K562 (cell line): Measurements from ENCODE around the gene SERPINB5. TPM values are rescaled to one million over a fixed set of nuclear protein-coding genes. Genes with fewer than 3 reads are reported as not detected.

ENCODE experiments used
- ATAC-seq: fragments of 200-7000 bp; cut with Tn5 transposase; 3 replicates; pipeline ENCODE4 v1.9.1; 2020; ENCODE audit warnings: moderate library complexity
- BruUV-seq: library from RNA; stranded (reverse); fragments of 400-500 nt; replicated peaks from 2 replicates; lab custom pipeline; 2021; lab: Mats Ljungman, UMichigan
- CTCF ChIA-PET: fragments of 300-600 bp; formaldehyde crosslinking; extraction: SDS; loops from one replicate; lab custom pipeline; 2021; ENCODE audit warnings: low intra/inter-chr PET ratio; lab: Yijun Ruan, JAX
- POLR2A ChIA-PET: fragments of 300-600, 350-650 bp; sonication (Branson Sonifier 250); formaldehyde crosslinking; extraction: SDS; loops from one replicate; lab custom pipeline; 2021; ENCODE audit warnings: antibody characterized with exemption, inconsistent platforms; lab: Yijun Ruan, JAX
- DNase-seq, 4 experiments: peaks; one replicate each; pipeline versions ENCODE4 v3.0.0 to v3.0.0-alpha.2; 2011 to 2018; ENCODE audit warnings: low spot score in 3 of 4, mixed read lengths in 3 of 4; ENCODE audit errors: extremely low read depth in 1 of 4
- FAIRE-seq: peaks from 2 replicates; lab custom pipeline; 2011; peaks lifted over from hg19 to GRCh38; lab: Jason Lieb, UNC
- H2AFZ ChIP-seq: 2 replicates; pipeline ENCODE4 v1.6.0; 2011; ENCODE audit warnings: low read depth, low read length, control low read depth, inconsistent platforms
- H3K27ac ChIP-seq: fragments of 200-600 bp; 3 replicates; pipeline ENCODE4 v1.8.0; 2011; ENCODE audit warnings: low read depth, mild to moderate bottlenecking, control low read depth, inconsistent platforms, low read length, moderate library complexity, mixed read lengths; ENCODE audit errors: extremely low read depth
- H3K27me3 ChIP-seq, 2 experiments: fragments of 300-600 bp in 1 of 2; 2 replicates in 1 of 2; 3 replicates in 1 of 2; pipeline versions ENCODE4 v1.6.0 to v1.8.0; 2011; ENCODE audit warnings: inconsistent platforms in 2 of 2, low read length in 2 of 2, mild to moderate bottlenecking in 1 of 2, mixed read lengths in 1 of 2, moderate library complexity in 1 of 2; ENCODE audit not compliant: control insufficient read depth in 2 of 2, insufficient read depth in 2 of 2
- H3K36me3 ChIP-seq: fragments of 300-600 bp; 3 replicates; pipeline ENCODE4 v1.8.0; 2011; ENCODE audit warnings: mild to moderate bottlenecking, low read length, inconsistent platforms; ENCODE audit not compliant: control insufficient read depth, insufficient read depth
- H3K4me1 ChIP-seq, 2 experiments: fragments of 200-600 bp in 1 of 2; replicated peaks in 1 of 2; 2 replicates in 1 of 2; 3 replicates in 1 of 2; pipeline versions ENCODE4 v1.5.1 to v1.8.0; 2011; ENCODE audit warnings: inconsistent platforms in 2 of 2, low read length in 2 of 2, mild to moderate bottlenecking in 1 of 2, mixed read lengths in 1 of 2, moderate library complexity in 1 of 2; ENCODE audit not compliant: control insufficient read depth in 2 of 2, insufficient read depth in 2 of 2
- H3K4me2 ChIP-seq: 2 replicates; pipeline ENCODE4 v1.6.1; 2011; ENCODE audit warnings: low read length, control low read depth, inconsistent platforms, mixed read lengths; ENCODE audit not compliant: insufficient read depth
- H3K4me3 ChIP-seq: fragments of 200-600 bp; sonication (generic), shearing (Covaris generic); 2 replicates; pipeline ENCODE4 v1.5.1; 2016; ENCODE audit warnings: control low read depth, inconsistent platforms
- H3K79me2 ChIP-seq: fragments of 200-600 bp; 3 replicates; pipeline ENCODE4 v1.8.0; 2011; ENCODE audit warnings: low read length, inconsistent platforms; ENCODE audit not compliant: control insufficient read depth, insufficient read depth
- H3K9ac ChIP-seq, 2 experiments: 2 replicates each; pipeline versions ENCODE4 v1.6.0 to v1.6.1; 2011; ENCODE audit warnings: low read depth in 2 of 2, low read length in 2 of 2, control low read depth in 1 of 2, inconsistent platforms in 1 of 2, mild to moderate bottlenecking in 1 of 2, mixed read lengths in 1 of 2; ENCODE audit not compliant: insufficient read depth in 1 of 2
- H3K9me1 ChIP-seq: one replicate; pipeline ENCODE4 v1.6.0; 2011; ENCODE audit warnings: inconsistent platforms, mild to moderate bottlenecking, low read length, moderate library complexity; ENCODE audit not compliant: control insufficient read depth, insufficient read depth
- H3K9me3 ChIP-seq: replicated peaks from 2 replicates; pipeline ENCODE4 v1.5.1; 2011; ENCODE audit warnings: low read depth, low read length, inconsistent platforms; ENCODE audit not compliant: control insufficient read depth, insufficient read depth
- H4K20me1 ChIP-seq: replicated peaks from 2 replicates; pipeline ENCODE4 v1.6.1; 2011; ENCODE audit warnings: low read length, inconsistent platforms, mixed read lengths; ENCODE audit not compliant: control insufficient read depth, insufficient read depth
- HEY1 ChIP-seq: fragments of 250-450 bp; sonication (Bioruptor Pico); IDR thresholded peaks from 2 replicates; pipeline ENCODE4 v1.5.0; 2020; ENCODE audit warnings: mild to moderate bottlenecking, moderate library complexity, borderline replicate concordance
- IRF2 ChIP-seq: sonication (generic); formaldehyde crosslinking; IDR thresholded peaks from 2 replicates; pipeline ENCODE4 v1.8.1; 2022; ENCODE audit warnings: mild to moderate bottlenecking, missing genetic modification reagents
- PPARD ChIP-seq: fragments of 250-450 bp; sonication (Bioruptor Pico); IDR thresholded peaks from 2 replicates; pipeline ENCODE4 v1.8.0; 2022; ENCODE audit warnings: inconsistent platforms, mild to moderate bottlenecking, moderate library complexity
- RBBP5 ChIP-seq: fragments of 200-600 bp; sonication (generic); IDR thresholded peaks from 2 replicates; pipeline ENCODE4 v1.6.1; 2012; ENCODE audit warnings: borderline replicate concordance, mild to moderate bottlenecking, low read length, control low read depth, inconsistent platforms; ENCODE audit not compliant: insufficient read depth, poor library complexity, severe bottlenecking
- RFX5 ChIP-seq: IDR thresholded peaks from 2 replicates; pipeline ENCODE4 v1.6.1; 2011; ENCODE audit warnings: low read depth, mild to moderate bottlenecking, improper control_type of control experiment, low read length
- SFPQ ChIP-seq: fragments of 200-400 bp; formaldehyde crosslinking; IDR thresholded peaks from 2 replicates; pipeline ENCODE4 v1.6.1; 2017; ENCODE audit warnings: mild to moderate bottlenecking, low read depth, low read length, moderate library complexity
- SRSF3 ChIP-seq: fragments of 200-400 bp; formaldehyde crosslinking; IDR thresholded peaks from 2 replicates; pipeline ENCODE4 v1.6.1; 2016; ENCODE audit warnings: mild to moderate bottlenecking, low read length, moderate library complexity; ENCODE audit not compliant: insufficient read depth
- ZNF609 ChIP-seq: sonication (generic); formaldehyde crosslinking; IDR thresholded peaks from 2 replicates; pipeline ENCODE4 v1.8.1; 2023; ENCODE audit warnings: missing genetic modification reagents, mild to moderate bottlenecking, borderline replicate concordance
- WGBS: fragments of 100-300 bp; shearing (Covaris generic); methylation state at CpG from one replicate; pipeline ENCODE4 v1.1.6; 2016; ENCODE audit warnings: low coverage, mixed read lengths; ENCODE audit not compliant: insufficient coverage; ENCODE audit errors: missing lambda C conversion rate; 5-methylcytosine and 5-hydroxymethylcytosine counted together
- in situ Hi-C: fragments of 300-500 bp; cut with MboI; formaldehyde crosslinking; loops from 4 replicates; pipeline ENCODE4 v1.15.0; 2018; ENCODE audit warnings: inconsistent platforms, mixed read lengths
- intact Hi-C: fragments of 100-400 bp; cut with micrococcal nuclease; formaldehyde crosslinking; loops from 2 replicates; pipeline ENCODE4 v1.14.2; 2022
- polyA plus RNA-seq, 8 experiments: library from polyadenylated mRNA; depleted of rRNA in 4 of 8; stranded (reverse) in 5 of 8; unstranded in 3 of 8; fragments of >200 nt; fragmentation: Nextera tagmentation in 2 of 8; fragmentation: Illumina TruSeq in 1 of 8; extraction: Ambion mirVana in 2 of 8; extraction: Trizol in 1 of 8; gene quantifications; 2 replicates each; pipeline versions ENCODE4 v1.2.1 to v1.2.3, GENCODE V29; 2011 to 2014; ENCODE audit warnings: inconsistent platforms in 1 of 8, missing spikeins in 1 of 8
- total RNA-seq, 7 experiments: library from RNA; depleted of rRNA in 6 of 7; stranded (reverse); fragments of >200 nt in 6 of 7; fragmentation: Illumina TruSeq in 2 of 7; extraction: Trizol in 2 of 7; gene quantifications; 2 replicates each; pipeline versions ENCODE4 v1.2.1 to v1.2.3, GENCODE V29; 2011 to 2021; ENCODE audit warnings: low replicate concordance in 1 of 7
- TF ChIP-seq, protein P1 (sequence below): sonication (generic); formaldehyde crosslinking; IDR thresholded peaks from 2 replicates; pipeline ENCODE4 v1.8.0; 2022; ENCODE audit warnings: missing genetic modification reagents, mild to moderate bottlenecking, borderline replicate concordance

The SERPINB5 gene
- total and polyA plus RNA-seq, 9 of the 15 experiments (the other 6 are each of a cell fraction or from before 2014, with no cell fraction given) = 0.05 to 1.4 (median 0.49) TPM; not detected in 1

- no TSS peak for BruUV-seq
- no peak overlapping the region for H3K4me2 ChIP-seq
- peaks cover 0 to 2% of the 10 kb centered on the region in 2 experiments; a peak in 1 of 5 replicates for H3K27me3 ChIP-seq
- no peaks in the 10 kb centered on the region for H3K36me3 ChIP-seq
- H3K9ac ChIP-seq = no peak overlapping the region
- in situ Hi-C loops = no loop called here
- H3K79me2 ChIP-seq = no peaks in the 10 kb centered on the region
- DNase-seq (no peak), ATAC-seq (no peak), FAIRE-seq (no peak)
- H2AFZ ChIP-seq = no peak overlapping the region
- CTCF ChIA-PET = no interaction called here
- POLR2A ChIA-PET = no interaction called here
- intact Hi-C loops = no loop called here
- no peaks in the 10 kb centered on the region for H4K20me1 ChIP-seq
- H3K27ac ChIP-seq = no peak overlapping the region
- no peak overlapping the region for H3K4me3 ChIP-seq
- TF ChIP-seq SRSF3 (no peak), SFPQ (no peak), RFX5 (no peak), ZNF609 (no peak), HEY1 (CRISPR knock-in tag) (no peak), RBBP5 (no peak), PPARD (CRISPR knock-in tag) (no peak), IRF2 (CRISPR knock-in tag) (no peak)
- TF ChIP-seq, protein P1, sequence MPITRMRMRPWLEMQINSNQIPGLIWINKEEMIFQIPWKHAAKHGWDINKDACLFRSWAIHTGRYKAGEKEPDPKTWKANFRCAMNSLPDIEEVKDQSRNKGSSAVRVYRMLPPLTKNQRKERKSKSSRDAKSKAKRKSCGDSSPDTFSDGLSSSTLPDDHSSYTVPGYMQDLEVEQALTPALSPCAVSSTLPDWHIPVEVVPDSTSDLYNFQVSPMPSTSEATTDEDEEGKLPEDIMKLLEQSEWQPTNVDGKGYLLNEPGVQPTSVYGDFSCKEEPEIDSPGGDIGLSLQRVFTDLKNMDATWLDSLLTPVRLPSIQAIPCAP (CRISPR knock-in tag) = no peak
- H3K9me1 ChIP-seq = no peaks in the 10 kb centered on the region
- WGBS = 6% methylated on average over 4 of the region's 5 CpGs
- peaks cover 4 to 13% of the 10 kb centered on the region in 2 experiments; a peak in 3 of 5 replicates for H3K4me1 ChIP-seq
- H3K9me3 ChIP-seq = no peaks in the 10 kb centered on the region
Observed at GRCh38 chr18:63479826-63480225, 3.1 kb downstream of the SERPINB5 start.
